NK-92 (cell line): ENCODE measurements around the gene CCDC12.

Source experiments
- DNase-seq: peaks from one replicate; lab custom pipeline; 2025; ENCODE audit not compliant: unreplicated experiment; lab: John Stamatoyannopoulos, UW

Gene CCDC12

DNA sequence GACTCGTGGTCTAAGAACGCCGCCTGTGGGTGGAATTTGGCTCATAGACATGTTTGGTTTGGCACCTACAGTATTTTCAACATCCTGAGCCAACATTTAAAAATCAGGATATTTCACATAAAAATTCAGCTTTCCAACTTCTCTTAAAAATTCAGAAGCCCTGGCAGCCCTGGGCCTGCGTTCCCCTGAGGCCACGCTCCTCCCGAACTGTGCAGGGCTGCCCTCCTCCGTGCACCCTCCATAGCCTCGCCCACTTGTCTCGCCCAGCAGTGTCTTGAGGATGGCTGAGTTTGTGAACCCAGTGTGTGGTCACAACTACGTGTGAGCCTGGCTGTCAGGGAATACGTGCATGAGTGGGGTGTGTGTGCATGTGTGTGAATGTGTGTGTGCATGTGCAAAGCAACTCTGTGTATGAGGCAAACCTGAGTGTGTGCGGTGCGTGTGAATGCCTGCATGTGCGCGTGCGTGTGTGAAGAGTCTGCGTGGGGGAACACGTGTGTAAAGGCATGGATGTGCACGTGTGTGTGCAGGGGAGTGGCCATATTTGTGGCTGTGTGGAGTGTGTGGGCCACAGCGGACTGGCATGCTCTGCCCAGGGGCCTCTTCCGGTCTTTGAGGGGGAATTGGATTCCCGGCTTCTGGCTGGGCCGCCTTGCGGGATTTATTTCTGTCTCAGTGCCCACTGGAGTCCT is 68.1 kb downstream of the CCDC12 start:
- no peak for DNase-seq

DNA sequence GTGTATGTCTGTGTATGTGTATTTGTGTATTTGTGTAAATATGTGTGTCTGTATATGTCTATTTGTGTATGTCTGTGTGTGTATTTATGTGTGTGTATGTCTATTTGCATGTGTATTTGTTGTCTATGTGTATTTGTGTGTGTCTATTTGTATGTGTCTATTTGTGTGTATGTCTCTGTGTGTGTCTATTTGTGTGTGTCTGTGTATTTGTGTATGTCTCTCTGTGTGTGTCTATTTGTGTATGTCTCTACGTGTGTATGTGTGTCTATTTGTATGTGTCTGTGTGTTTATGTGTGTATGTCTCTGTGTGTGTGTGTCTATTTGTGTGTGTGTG is 68.6 kb downstream of the CCDC12 start:
- no peak for DNase-seq

- DNase-seq: no peak
Measured at GRCh38 chr3:46907271-46907670, 69.3 kb downstream of the CCDC12 start.

GRCh38 chr3:46906471-46907058 is 70.0 kb downstream of the CCDC12 start:
- no peak for DNase-seq

DNA sequence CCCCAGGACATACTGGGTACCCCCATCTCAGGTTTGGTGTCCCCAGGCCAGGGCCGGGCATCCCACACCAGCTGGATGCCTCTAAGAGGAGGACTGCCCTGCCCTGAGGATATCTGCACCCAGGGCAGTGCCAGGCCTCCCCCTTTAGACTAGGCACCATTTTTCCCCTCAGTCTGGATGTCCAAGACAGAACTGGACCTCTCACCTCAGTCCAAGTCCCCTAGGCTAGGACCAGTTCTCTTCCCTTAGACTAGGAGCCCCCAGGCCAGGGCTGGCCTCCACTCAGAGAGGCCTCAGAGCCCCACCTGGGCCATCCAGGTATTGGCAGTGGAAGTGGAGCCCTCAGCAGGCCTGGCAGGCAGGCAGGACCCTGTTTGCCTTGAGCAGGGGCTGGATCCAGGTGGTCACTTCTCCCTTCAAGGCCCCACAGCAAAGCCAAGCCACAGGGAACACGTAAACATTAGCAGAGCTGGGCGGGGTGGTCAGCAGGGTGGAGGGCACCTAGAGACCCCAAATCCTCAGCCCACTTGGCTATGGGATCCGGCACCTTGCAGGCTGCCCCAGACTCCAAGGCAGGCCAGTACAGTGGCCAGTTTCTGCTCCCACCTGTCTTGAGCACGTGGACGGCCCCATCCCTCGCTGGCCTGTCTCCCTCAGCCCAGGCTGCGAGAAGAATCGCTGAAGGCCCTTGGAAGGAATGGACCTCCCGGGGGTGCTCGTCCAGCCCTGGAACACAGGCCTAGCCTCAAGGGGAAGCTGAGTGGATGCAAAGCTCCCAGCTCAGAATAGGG is 70.7 kb downstream of the CCDC12 start:
- DNase-seq: no peak

GRCh38 chr3:46905213-46905560 is 71.4 kb downstream of the CCDC12 start:
- no peak for DNase-seq

DNA sequence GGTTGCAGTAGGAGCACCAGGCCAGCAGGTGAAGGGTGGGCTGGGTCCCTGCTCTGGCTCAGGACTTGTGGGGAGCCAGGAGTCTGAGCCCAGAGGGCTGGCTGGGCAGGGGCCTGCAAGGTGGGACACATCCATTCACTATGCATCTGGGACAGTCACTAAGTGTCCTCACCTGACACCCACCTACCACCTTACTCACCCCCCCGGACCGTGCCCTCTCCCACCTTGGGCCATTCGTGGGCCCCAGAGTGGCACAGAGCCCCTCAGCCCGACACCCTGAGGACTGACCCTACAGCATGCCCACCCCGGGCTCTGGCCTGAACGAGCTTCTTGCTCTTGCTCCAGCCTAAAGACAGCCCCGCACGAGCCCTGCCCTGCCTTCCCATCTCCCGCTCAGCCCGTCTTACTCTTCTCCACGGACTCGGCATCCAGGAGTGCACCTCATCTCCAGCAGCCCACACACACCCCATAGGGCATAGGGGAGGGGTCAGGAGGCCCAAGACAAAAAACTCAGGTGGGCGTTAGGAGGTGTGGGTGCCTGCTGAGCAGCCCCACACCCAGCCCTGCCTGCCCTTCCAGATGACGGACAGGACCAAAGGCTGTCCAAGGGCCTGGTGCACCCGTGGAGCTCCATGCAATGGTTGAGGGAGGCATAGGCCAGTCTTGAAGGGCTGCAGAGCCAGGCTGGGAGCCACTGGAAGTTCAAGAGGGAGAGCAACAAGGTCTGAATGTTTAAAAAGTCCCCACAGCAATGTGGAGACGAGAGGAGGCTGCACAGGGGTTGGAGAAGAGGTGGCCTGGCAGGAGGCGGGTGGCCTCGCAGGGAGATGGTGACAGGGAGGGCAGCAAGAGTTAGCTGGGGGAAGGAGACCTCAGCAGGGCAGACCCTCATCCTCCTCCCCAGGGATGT is 72.0 kb downstream of the CCDC12 start:
- no peak for DNase-seq

DNA sequence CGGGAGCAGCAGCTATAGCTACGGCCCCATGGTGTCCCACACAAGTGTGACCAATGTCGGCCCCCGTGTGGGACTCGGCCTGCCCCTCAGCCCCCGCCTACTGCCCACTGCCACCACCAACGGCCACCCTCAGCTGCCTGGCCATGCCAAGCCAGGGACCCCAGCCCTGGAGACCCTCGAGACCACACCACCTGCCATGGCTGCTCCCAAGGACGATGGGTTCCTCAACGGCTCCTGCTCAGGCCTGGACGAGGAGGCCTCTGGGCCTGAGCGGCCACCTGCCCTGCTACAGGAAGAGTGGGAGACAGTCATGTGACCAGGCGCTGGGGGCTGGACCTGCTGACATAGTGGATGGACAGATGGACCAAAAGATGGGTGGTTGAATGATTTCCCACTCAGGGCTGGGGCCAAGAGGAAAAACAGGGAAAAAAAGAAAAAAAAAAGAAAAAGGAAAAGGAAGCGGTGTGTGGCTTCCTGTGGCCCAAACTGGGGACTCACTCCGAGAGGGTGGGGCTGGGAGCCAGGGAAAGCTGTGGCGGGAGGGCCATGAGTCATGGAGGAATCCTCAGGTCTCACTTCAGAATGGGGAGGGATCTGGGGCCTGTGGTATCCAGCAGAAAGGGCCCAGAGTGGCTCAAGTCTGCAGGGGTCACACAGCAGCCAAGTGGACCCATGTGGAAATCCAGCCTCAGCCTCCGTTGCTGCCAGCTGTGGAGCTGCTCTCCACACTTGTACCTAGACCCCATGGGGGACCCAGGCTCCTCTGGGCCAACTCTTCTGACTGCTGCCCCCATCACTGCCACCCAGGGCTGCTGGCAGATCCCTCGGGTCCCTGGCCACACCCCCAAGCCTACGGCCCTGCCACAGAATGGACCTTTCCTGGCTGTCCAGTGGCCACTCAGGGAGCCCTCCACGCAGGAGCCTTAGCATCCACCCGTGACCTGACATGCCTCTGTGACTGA is 72.9 kb downstream of the CCDC12 start:
- DNase-seq: no peak

GRCh38 chr3:46902188-46902631 is 74.3 kb downstream of the CCDC12 start:
- DNase-seq: no peak

GRCh38 chr3:46901591-46902187 is 74.9 kb downstream of the CCDC12 start:
- DNase-seq: no peak

GRCh38 chr3:46901061-46901460 is 75.5 kb downstream of the CCDC12 start:
- DNase-seq: no peak

- no peak for DNase-seq
Measured at GRCh38 chr3:46900356-46900755, 76.2 kb downstream of the CCDC12 start.

GRCh38 chr3:46900007-46900292 is 76.6 kb downstream of the CCDC12 start:
- no peak for DNase-seq

DNA sequence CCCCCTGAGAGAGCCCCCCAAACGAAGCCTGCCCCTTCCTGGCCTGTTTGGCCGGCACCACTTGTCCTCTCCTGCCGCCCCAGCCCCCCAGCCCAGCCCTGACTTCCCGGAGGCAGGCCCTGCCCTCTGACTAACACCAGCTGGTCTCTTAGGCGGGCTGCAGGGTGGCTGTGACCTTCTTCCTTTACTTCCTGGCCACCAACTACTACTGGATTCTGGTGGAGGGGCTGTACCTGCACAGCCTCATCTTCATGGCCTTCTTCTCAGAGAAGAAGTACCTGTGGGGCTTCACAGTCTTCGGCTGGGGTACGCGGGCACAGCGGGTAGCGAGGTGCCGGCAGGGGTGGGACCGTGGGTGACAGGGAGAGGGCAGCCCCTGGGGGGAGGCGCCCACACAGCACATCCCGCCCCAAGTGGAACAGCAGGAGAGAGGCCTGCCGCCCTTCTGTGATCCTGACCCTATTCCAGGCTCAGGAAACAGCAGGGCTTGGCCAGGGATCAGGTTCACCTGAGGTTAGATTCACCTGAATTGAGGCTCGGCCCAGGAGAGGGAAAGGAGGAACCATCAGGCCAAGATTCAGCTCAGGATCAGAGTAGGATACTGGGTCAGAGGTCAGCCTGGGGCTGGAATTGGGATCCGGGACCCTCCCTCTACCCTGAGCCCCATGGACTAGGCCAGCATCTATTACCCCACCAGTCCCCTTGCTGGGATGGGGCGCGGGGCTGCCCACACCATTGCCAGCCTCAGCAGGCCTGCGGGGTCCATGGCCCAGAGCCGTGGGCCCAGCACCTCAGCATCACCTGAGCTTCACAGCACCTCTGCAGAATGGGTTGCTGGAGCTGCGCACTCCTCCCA is 77.2 kb downstream of the CCDC12 start:
- DNase-seq: no peak

DNA sequence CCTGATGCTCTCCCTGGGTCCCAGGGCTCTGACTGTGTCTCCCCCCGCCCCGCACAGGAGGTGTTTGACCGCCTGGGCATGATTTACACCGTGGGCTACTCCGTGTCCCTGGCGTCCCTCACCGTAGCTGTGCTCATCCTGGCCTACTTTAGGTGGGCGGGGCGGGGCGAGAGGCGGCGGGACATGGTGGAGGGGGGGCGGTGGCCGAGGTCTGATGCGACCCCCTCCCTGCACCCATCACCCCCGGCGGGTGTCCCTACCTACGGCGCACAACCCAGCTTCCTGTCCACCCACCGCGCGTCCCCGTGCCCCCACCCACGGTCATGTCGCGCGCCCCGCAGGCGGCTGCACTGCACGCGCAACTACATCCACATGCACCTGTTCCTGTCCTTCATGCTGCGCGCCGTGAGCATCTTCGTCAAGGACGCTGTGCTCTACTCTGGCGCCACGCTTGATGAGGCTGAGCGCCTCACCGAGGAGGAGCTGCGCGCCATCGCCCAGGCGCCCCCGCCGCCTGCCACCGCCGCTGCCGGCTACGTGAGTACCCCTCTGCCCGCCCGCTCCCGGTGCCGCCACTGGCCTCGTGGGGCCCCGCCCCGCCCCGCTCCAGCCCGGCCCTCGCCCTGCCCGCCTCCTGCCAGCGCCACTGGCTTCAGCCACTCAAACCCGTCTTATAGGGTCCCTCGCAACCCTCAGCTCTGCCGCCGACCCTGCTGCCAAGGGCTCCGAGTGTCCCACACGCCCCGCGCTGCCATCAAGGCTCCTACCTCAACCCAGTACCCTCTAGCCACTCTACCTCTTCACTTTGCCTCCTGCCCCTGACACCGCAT is 78.0 kb downstream of the CCDC12 start:
- no peak for DNase-seq

- no peak for DNase-seq
Measured at GRCh38 chr3:46897829-46898320, 78.7 kb downstream of the CCDC12 start.

DNA sequence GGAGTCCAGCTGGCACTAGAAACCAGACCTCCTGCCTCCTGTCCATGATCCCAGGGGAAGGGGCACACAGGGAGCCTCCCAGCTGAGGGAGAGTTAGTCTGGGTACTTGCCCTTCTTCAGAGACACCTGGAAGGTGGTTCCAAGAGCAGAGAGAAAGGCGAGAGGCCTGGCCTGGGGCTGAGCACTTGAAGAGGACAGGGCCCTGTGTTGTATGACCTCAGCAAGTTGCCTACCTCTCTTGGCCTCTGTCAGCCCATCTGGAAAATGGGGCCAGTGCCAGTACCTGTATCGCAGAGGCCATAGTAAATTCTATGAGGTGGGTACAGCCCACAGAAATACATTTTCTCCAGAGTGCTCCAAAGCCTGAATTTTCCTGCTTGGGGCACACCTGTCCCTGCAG is 79.5 kb downstream of the CCDC12 start:
- DNase-seq: no peak

- no peak for DNase-seq
Measured at GRCh38 chr3:46896386-46896785, 80.2 kb downstream of the CCDC12 start.
